Left cardiac atrium (tissue), 4 donors: ENCODE data around the gene CALY. TPM values are rescaled to one million over a fixed set of nuclear protein-coding genes. Genes with fewer than 3 reads are reported as not detected.

Source experiments
- ATAC-seq, 2 donors: fragments of 200-7000 bp; cut with Tn5 transposase; one replicate each; pipeline ENCODE4 v1.9.1; 2020; ENCODE audit warnings: mild to moderate bottlenecking in 2 of 2, moderate library complexity in 2 of 2
- DNase-seq: peaks from one replicate; pipeline ENCODE4 v3.0.0-alpha.2; 2020
- intact Hi-C, 2 donors: fragments of 100-400 bp; cut with DNase I; formaldehyde crosslinking; loops; one replicate each; pipeline versions ENCODE4 v1.14.1 to v1.15.1; 2022 to 2023
- total RNA-seq, 2 donors: library from RNA; stranded (reverse); fragmentation: NEBNext Ultra II Directional; extraction: Animal tissue kit (Norgen Biotek cat#: 25700); gene quantifications; one replicate each; pipeline ENCODE4 v1.2.1, GENCODE V29; 2021
- donor health status: DM: no; HTN: yes; CAD: no.
- donor health status: DM: no; HTN: yes; CAD: no; lungs with severe emphysema.
- donor health status: DM: yes; HTN: yes; CAD: no.
- donor health status: Dilated cardiomyopathy.

CALY gene
- total RNA-seq, 2 donors from 2014 or later: not detected

GRCh38 chr10:133307776-133308420 lies 28.8 kb downstream of the CALY start:
- DNase-seq (peak; percentile 69), ATAC-seq (peak in 1 of 2 donors; percentile 15)
- intact Hi-C loops: no loop called here

GRCh38 chr10:133306941-133307379 lies 29.7 kb downstream of the CALY start:
- intact Hi-C loops: no loop called here
- no peak for DNase-seq
- no peak for ATAC-seq

GRCh38 chr10:133306097-133306476 lies 30.6 kb downstream of the CALY start:
- intact Hi-C loops: no loop called here
- no peak for ATAC-seq
- DNase-seq: no peak

GRCh38 chr10:133303206-133303605 lies 33.5 kb downstream of the CALY start:
- DNase-seq (no peak), ATAC-seq (no peak)
- intact Hi-C loops: no loop called here

GRCh38 chr10:133302230-133302629 lies 34.5 kb downstream of the CALY start:
- no peak for ATAC-seq
- intact Hi-C loops: no loop called here
- DNase-seq: no peak

GRCh38 chr10:133299738-133300137 lies 37.0 kb downstream of the CALY start:
- intact Hi-C loops: no loop called here
- DNase-seq (no peak), ATAC-seq (no peak)

- intact Hi-C loops: no loop called here
- no peak for ATAC-seq
- DNase-seq: no peak
Observed at GRCh38 chr10:133299224-133299623, 37.5 kb downstream of the CALY start.

GRCh38 chr10:133298466-133298865 lies 38.2 kb downstream of the CALY start:
- intact Hi-C loops: no loop called here
- no peak for DNase-seq

GRCh38 chr10:133297504-133297903 lies 39.2 kb downstream of the CALY start:
- intact Hi-C loops: no loop called here
- ATAC-seq (no peak), DNase-seq (no peak)

More at GRCh38 chr10:133298466-133298865, 38.2 kb downstream of the CALY start:
- no peak for ATAC-seq

GRCh38 chr10:133295426-133296320 lies 41.0 kb downstream of the CALY start:
- ATAC-seq: no peak
- DNase-seq: no peak
- intact Hi-C loops: no loop called here

GRCh38 chr10:133294189-133294588 lies 42.5 kb downstream of the CALY start:
- DNase-seq (no peak), ATAC-seq (peak; percentile 51 to 56)
- intact Hi-C loops: no loop called here

- DNase-seq (no peak), ATAC-seq (no peak)
- intact Hi-C loops: no loop called here
Observed at GRCh38 chr10:133293810-133294119, 42.9 kb downstream of the CALY start.

- DNase-seq (no peak), ATAC-seq (peak in 1 of 2 donors; percentile 52)
- intact Hi-C loops: no loop called here
Observed at GRCh38 chr10:133292919-133293809, 43.5 kb downstream of the CALY start.

GRCh38 chr10:133289761-133290160 lies 46.9 kb downstream of the CALY start:
- DNase-seq (no peak), ATAC-seq (no peak)
- intact Hi-C loops: no loop called here

- intact Hi-C loops: no loop called here
- DNase-seq (no peak), ATAC-seq (no peak)
Observed at GRCh38 chr10:133287832-133288500, 48.7 kb downstream of the CALY start.

GRCh38 chr10:133286366-133286765 lies 50.3 kb downstream of the CALY start:
- no peak for ATAC-seq
- DNase-seq: no peak
- intact Hi-C loops: no loop called here

- intact Hi-C loops: no loop called here
- DNase-seq (no peak), ATAC-seq (no peak)
Observed at GRCh38 chr10:133285217-133285616, 51.5 kb downstream of the CALY start.

GRCh38 chr10:133283931-133284330 lies 52.8 kb downstream of the CALY start:
- no peak for ATAC-seq
- intact Hi-C loops: no loop called here
- no peak for DNase-seq

GRCh38 chr10:133282846-133283390 lies 53.8 kb downstream of the CALY start:
- ATAC-seq: no peak
- DNase-seq: no peak
- intact Hi-C loops: no loop called here
